ENCODE data around the gene TNFSF8.
A peak's percentile ranks its signal among the peaks of the same experiment; 100 is the strongest.

The TNFSF8 gene, protein sequence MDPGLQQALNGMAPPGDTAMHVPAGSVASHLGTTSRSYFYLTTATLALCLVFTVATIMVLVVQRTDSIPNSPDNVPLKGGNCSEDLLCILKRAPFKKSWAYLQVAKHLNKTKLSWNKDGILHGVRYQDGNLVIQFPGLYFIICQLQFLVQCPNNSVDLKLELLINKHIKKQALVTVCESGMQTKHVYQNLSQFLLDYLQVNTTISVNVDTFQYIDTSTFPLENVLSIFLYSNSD

DNA sequence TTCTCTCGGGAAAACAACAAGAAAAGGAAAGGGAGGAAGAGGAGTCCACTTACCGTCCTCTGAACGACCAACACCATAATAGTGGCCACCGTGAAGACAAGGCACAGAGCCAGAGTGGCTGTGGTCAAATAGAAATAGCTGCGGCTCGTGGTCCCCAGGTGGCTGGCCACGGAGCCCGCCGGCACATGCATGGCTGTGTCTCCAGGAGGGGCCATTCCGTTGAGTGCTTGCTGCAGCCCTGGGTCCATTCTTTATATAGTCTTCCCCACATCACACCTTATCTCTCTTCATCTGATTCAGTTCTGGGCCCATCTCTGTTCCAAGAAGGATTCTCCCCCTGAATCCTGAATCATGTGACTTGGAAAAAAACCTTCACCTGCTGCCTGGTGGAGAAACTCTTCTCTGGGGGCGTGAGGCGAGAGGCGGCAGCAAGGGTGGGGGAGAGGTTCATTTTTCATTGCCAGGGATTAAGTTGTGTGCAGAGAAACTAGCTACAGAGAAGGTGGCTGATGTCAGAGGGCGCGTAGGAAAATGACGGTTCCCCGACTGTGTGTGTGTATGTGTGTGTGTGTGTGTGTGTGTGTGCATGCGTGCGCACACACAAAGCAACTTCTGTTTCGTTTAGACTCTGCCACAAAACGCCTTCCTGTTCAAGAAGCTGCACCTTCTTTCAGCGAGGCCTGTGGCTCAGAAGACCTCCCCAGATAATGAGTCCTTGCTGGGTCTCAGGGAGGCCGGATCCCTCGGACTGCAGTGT lies at the start of gene TNFSF8:
Gene TNFSF8 (minus strand): TSS at position 536 of the 757 bp plus-strand sequence. CDS start 288 bp downstream, at position 248.
- H3K4me3 ChIP-seq (replicated peaks in 1 of 2; ENCODE audit: low read depth in 2 of 2, low read length in 2 of 2), result no peak within 1 kb of the TSS
- TF ChIP-seq, protein P1, sequence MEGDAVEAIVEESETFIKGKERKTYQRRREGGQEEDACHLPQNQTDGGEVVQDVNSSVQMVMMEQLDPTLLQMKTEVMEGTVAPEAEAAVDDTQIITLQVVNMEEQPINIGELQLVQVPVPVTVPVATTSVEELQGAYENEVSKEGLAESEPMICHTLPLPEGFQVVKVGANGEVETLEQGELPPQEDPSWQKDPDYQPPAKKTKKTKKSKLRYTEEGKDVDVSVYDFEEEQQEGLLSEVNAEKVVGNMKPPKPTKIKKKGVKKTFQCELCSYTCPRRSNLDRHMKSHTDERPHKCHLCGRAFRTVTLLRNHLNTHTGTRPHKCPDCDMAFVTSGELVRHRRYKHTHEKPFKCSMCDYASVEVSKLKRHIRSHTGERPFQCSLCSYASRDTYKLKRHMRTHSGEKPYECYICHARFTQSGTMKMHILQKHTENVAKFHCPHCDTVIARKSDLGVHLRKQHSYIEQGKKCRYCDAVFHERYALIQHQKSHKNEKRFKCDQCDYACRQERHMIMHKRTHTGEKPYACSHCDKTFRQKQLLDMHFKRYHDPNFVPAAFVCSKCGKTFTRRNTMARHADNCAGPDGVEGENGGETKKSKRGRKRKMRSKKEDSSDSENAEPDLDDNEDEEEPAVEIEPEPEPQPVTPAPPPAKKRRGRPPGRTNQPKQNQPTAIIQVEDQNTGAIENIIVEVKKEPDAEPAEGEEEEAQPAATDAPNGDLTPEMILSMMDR (IDR thresholded peaks at IDR 0.05; ENCODE audit: low read depth, low read length), result no peak
- no peak for DNase-seq (ENCODE audit: low read depth in 2 of 2)

DNA sequence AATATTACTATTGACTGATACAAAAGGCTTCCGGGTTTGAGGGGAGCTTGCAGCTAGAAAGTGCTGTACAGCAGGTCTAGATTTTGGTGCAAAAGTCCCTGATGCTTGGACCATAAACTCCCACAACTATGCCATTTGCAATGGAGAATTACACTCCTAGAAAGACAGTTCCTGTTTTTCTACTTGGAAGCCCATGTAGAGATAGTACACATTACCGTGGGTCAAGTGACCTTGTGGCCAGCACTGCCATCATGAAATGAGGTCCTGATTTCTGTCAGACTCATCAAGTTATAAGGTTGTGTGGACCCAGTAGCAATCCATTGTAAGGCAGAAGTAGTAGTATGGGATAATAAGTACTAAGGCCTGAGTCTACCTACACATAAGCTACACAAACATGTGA lies 42.8 kb upstream of the TNFSF8 start:
- TF ChIP-seq, protein P1 (IDR thresholded peaks at IDR 0.05; ENCODE audit: low read depth, low read length), result no peak
- no peak overlapping the region for H3K4me3 ChIP-seq (replicated peaks in 1 of 2; ENCODE audit: low read depth in 2 of 2, low read length in 2 of 2)
- DNase-seq (ENCODE audit: low read depth in 2 of 2), result no peak

DNA sequence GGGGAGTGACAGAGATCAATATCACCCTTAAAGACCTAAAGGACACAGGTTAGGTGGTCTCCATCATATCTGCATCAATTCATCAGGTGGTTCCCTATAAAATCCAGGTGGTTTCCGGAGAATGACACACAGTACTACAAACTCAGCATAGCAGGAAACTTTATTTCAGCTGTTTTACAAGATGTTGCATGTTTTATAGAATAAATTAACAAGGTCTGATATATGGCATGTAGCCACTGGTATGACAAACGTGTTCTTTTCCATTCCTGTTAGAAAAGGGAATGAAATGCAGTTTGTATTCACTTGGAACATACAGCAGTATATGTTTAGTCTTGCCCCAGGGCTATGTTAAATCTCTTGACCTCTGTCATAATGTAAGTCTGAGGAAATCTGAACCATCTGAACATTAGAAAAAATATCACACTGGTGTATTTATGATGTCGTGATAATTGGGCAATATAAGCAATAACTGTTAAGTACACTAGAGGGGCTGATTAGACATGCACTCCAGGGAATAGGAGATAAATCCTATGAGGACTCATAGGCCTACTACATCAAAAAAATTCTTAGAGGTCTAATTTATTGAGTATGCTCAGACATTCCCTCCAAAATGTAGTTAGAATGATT lies 42.2 kb upstream of the TNFSF8 start:
- TF ChIP-seq, protein P1 (IDR thresholded peaks at IDR 0.05; ENCODE audit: low read depth, low read length), result no peak
- H3K4me3 ChIP-seq (replicated peaks in 1 of 2; ENCODE audit: low read depth in 2 of 2, low read length in 2 of 2), result no peak overlapping the region
- no peak for DNase-seq (ENCODE audit: low read depth in 2 of 2)

DNA sequence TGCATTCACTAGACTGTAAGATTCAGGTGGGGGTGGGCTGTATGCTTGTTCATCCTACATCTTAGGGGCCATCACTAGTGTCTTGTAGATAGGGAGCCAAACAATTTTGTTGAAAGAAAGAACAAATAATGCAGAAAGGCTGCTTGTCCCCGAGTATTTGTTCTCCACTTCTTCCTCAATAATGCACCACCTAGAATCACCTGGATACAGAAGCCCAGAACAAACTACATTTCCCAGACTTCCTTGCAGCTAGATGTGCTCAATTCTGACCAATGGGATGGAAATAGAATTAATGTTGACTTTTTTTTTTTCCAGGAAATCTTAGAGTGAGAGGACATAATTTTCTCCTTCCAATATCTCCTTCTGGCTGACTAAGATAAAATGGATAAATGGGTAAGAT lies 38.9 kb upstream of the TNFSF8 start:
- no peak for DNase-seq (ENCODE audit: low read depth in 2 of 2)
- H3K4me3 ChIP-seq (replicated peaks in 1 of 2; ENCODE audit: low read depth in 2 of 2, low read length in 2 of 2), result no peak overlapping the region
- TF ChIP-seq, protein P1 (IDR thresholded peaks at IDR 0.05; ENCODE audit: low read depth, low read length), result no peak

DNA sequence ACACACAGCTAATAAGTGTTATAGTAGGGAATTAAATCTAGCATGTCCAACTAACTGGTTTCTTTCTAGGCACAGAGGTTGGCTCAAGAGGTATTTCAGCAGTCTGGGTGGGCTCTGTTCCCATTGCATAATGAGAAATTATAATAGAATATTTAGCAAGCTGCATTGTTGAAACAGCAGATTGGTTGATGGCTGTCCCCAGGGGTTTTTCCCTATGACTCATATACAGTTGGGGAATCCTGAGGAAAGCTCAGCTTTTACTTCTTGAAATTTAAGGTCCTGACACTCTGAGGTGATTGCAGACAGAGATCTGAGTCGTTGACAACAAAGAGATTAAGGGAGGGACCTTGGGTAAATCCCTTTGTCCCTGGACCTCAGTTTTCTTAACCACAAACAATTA lies 38.3 kb upstream of the TNFSF8 start:
- DNase-seq (ENCODE audit: low read depth in 2 of 2), result peak; percentile 51 to 73
- TF ChIP-seq, protein P1 (IDR thresholded peaks at IDR 0.05; ENCODE audit: low read depth, low read length), result no peak

DNA sequence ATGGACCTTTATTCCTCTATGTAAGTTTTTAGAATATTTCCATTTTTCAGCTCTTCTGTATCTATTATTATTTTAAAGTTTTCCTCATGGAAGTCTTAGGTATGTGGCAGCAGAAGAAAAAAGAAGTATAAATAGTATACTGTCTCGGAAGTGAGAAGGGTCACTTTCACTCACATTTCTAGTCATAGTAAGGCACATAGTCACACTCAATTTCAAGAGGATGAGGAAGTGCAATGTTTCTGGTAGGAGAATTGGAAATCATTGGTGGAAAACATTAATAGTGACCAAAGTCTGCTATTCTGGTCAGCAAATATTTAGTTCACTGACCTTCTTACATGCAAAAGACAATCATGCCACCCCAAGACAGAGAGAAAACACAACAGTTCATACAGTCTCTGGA lies 35.2 kb upstream of the TNFSF8 start:
- no peak overlapping the region for H3K4me3 ChIP-seq (replicated peaks in 1 of 2; ENCODE audit: low read depth in 2 of 2, low read length in 2 of 2)
- DNase-seq (ENCODE audit: low read depth in 2 of 2), result no peak
- TF ChIP-seq, protein P1 (IDR thresholded peaks at IDR 0.05; ENCODE audit: low read depth, low read length), result no peak

More for the DNA sequence above, 38.3 kb upstream of the TNFSF8 start:
- no peak overlapping the region for H3K4me3 ChIP-seq (replicated peaks in 1 of 2; ENCODE audit: low read depth in 2 of 2, low read length in 2 of 2)

Data from cardiac fibroblast (primary cell).